GM12801 (cell line): ENCODE results near the gene YPEL5.

Source experiments
- CTCF ChIP-seq: IDR thresholded peaks from one replicate; pipeline ENCODE4 v1.5.1; 2011; ENCODE audit warnings: control low read depth; ENCODE audit not compliant: insufficient read length; ENCODE audit errors: extremely low read depth

The YPEL5 gene

GRCh38 chr2:30109856-30110255 is 37.0 kb upstream of the YPEL5 start:
- TF ChIP-seq CTCF: no peak

GRCh38 chr2:30110773-30111172 is 36.0 kb upstream of the YPEL5 start:
- TF ChIP-seq CTCF: no peak

GRCh38 chr2:30112561-30112960 is 34.2 kb upstream of the YPEL5 start:
- TF ChIP-seq CTCF: no peak

- TF ChIP-seq CTCF: no peak
These were observed 33.1 kb upstream of the YPEL5 start for GRCh38 chr2:30113617-30114293.

GRCh38 chr2:30115141-30115980 is 31.4 kb upstream of the YPEL5 start:
- peak; percentile 59 for TF ChIP-seq CTCF

GRCh38 chr2:30115981-30116285 is 30.9 kb upstream of the YPEL5 start:
- no peak for TF ChIP-seq CTCF

GRCh38 chr2:30122362-30122761 is 24.4 kb upstream of the YPEL5 start:
- no peak for TF ChIP-seq CTCF
